ENCODE measurements around the gene IKZF4.
"Not testable (repeated sequence)": the region's sequence is repeated elsewhere in the genome, so short reads cannot be mapped to it uniquely, and the experiment has no call there.

The IKZF4 gene

DNA sequence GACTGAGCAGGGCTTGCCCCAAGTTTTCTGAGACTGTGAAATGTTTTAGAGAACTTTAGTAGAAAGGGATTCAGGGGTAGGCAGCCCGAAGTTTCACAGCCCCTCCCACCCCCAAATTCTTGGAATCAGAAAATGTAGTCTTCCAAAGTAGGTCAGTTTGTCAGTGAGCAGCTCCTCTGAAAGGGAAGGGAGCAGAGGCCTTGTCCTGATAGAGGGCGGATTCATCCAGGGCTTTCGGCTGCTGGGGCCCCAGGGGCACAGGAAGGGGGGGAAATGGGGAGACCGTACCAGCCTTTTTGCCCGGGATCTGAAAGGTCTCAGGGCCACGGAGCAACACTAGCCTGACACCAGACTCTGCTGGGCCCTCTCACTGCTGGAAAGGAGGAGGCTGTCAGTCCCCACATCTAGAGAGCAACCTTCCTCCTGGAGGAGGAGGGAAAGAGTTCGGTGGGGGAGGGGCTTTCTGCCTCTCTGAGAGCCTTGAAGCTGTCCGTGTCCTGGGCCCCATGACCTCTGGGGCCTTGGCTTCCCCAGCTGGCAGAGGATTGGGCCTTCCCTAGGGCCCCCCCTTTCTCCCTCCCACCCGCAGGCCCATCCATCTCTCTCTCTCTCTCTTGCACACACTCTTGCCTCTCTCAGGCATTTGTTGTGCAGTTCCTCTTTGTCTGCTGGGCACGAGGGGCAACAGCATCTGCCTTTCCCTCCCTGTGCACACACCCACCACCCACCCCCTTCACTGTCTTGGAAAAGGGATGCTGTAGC, at the start of gene IKZF4:
Gene IKZF4 (plus strand): TSS at position 621 of the 762 bp plus-strand sequence. CDS start 451 bp downstream, outside the sequence.
- DNase-seq = no peak

DNA sequence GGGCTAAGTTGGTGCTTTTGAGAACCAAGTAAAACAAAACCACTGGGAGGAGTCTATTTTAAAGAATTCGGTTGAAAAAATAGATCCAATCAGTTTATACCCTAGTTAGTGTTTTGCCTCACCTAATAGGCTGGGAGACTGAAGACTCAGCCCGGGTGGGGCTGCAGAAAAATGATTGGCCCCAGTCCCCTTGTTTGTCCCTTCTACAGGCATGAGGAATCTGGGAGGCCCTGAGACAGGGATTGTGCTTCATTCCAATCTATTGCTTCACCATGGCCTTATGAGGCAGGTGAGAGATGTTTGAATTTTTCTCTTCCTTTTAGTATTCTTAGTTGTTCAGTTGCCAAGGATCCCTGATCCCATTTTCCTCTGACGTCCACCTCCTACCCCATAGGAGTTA, 48.8 kb upstream of the IKZF4 start:
- no peak for DNase-seq

DNA sequence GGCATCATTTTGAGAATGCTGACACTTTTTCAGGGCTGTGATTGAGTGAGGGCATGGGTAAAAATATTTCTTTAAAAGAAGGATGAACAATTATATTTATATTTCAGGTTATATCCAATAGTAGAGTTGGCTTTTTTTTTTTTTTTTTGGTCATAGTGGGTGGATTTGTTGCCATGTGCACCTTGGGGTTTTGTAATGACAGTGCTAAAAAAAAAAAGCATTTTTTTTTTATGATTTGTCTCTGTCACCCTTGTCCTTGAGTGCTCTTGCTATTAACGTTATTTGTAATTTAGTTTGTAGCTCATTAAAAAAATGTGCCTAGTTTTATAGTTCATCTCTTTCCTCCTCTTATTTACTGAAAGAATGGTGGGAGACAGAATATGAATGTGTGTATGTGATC, 48.4 kb upstream of the IKZF4 start:
- DNase-seq = no peak

DNA sequence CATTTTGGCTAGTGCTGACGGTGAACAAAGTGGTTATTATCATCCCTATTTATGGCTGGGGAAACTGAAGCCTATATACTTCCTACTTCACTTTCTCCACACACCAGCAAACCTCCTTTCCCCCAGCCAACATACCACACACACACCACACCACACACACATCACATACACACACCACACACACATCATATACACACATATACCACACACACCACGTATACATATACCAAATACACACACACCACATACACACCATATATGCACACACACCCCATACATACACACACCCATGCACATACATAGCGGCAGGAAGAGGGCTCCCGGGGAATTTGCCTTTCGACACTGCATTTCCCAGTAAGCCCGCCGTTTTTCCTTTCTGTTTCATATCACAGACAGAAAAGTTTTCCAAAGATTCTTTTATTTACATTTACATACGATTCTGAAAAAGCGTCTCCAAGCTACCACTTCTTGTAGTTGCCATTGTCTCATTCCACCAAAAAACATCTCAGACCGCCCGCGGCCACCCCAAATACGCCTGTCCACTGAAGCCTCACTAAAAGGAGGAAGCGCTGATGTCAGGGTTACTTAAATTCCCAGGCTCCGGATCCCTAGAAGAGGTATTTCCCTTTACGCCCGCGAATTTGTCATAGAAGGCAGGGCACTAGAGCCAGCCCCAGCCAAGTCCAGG, 47.8 kb upstream of the IKZF4 start:
- DNase-seq = no peak

DNA sequence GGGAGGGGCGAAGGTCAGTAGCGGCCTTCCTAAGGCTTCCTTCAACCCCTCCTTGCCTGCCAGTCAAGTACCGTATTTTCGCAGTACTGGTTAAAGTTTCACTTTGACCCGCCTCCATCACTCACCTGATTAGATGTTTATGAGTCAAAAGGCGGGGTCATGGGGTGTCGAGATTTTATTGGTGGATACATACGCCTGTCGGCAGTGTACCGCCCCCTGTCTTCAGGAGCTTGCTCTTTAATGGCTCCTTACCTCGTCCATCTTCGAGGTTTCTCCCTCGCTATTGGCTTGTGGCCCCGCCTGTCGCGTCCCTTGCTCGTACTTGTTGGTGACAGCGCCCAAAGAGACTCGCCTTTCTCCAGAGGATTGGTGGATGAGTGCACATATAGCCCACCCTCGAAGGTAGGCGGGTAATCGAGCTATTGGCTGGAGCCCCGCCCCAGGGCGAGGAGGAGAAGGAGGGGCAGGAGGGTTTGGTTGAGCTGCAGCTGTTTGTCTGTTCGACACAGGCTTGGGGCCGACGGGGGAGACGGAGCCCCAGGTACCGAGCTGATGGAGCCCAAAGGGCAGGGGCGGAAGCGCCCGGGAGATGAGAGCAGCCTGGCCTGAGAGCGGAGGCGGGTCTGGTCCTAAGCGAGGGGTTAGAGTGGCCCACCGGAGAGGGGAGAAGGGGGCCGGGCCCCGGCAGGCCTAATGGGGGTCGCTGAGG, 47.1 kb upstream of the IKZF4 start, which contains the start of gene RAB5B:
Gene RAB5B (plus strand): TSS at position 480 of the 709 bp plus-strand sequence. CDS start 12,883 bp downstream, outside the sequence.
- DNase-seq = peak; percentile 99

DNA sequence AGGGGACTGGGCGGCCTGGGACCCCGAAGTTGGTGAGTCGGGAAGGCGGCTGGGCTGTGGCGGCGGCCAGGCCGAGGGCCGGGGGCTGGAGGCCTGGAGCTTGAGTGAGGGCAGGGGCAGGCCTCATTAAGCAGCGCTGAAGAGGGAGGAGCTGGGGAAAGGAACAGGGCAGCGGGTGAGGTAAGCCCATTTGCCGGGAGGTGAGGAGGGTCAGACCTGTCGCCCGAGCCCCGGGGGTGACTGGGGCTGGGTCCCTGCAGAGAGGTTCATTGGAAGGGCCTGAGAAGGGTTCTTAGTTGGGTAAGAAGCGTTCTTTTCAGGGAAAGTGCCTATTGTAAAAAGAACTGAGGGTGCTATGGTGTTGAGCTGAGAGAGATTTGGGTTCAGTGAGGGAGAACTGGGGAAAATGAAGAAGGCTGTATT, 46.5 kb upstream of the IKZF4 start:
- DNase-seq = peak; percentile 41

DNA sequence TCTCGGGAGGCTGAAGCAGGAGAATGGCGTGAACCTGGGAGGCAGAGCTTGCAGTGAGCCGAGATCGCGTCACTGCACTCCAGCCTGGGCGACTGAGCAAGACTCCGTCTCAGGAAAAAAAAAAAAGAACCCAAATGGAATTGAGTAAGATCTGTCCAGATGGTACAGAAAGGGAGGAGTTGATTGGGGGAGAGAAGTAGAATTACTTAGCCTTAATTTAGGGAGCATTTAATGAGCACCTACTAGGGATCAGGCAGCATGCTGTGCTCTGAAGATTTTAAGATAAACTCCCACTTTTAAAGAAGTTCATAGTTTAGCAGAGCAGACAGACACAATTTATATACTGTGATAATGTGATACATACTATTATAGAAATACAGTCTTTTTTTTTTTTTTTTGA, 42.5 kb upstream of the IKZF4 start:
- DNase-seq = no peak

DNA sequence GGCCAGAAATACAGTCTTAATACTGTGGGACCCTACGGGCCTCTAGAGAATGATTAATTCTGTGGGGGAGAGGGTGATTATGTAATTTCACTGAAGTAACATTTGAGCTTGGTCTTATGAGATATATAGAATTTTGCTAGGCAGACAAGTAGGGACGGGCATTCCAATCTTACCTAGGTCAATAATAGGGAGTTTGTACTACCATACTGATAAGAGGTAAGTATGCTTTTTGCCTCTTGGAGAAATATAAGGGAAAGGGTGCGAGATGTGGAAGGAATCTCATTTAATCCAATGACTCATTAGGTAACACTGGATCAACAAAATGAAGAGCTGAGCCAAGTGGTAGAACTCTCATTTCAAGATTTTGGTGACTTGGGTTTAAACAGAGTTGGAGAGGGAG, 41.8 kb upstream of the IKZF4 start:
- no peak for DNase-seq

DNA sequence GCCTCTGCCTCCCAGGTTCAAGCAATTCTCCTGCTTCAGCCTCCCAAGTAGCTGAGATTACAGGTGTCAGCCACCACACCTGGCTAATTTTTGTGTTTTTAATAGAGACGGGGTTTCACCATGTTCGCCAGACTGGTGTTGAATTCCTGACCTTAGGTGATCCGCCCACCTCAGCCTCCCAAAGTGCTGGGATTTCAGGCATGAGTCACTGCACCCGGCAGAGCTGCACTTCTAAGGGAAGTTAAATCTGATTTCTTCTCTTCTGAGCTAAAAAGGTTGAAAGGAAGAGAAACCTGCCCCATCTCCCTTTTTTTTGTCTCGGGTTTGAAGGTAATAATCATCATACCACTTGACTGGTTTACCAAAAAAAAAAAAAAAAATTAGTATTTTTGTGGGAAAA, 39.0 kb upstream of the IKZF4 start:
- not testable (repeated sequence) for DNase-seq

DNA sequence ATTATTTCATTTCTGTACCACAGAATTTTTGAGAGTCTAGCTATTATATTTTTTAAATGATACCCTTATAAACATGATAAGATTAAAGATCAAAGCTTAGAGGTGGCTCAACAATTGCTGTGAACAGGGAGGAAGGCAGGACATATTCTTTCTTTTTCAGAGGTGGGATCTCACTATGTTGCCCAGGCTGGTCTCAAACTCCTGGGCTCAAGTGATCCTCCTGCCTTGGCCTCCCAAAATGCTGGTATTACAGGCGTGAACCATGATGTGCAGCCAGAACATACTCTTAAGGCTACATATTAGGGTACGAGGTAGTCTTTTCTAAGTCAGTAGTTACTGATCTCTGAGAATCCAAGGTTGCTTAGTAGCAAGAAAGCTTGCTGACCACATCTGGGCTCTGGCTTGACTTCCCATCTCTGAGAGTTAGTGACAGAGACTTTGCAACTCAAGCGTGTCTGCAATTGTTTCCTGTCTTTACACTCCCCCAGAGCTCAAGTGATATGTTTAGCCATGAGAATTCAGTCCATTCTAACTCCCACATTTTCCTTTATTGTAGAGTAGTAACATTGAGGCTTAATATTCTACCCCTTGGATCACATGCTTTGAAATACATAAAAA, 38.4 kb upstream of the IKZF4 start:
- DNase-seq = no peak

DNA sequence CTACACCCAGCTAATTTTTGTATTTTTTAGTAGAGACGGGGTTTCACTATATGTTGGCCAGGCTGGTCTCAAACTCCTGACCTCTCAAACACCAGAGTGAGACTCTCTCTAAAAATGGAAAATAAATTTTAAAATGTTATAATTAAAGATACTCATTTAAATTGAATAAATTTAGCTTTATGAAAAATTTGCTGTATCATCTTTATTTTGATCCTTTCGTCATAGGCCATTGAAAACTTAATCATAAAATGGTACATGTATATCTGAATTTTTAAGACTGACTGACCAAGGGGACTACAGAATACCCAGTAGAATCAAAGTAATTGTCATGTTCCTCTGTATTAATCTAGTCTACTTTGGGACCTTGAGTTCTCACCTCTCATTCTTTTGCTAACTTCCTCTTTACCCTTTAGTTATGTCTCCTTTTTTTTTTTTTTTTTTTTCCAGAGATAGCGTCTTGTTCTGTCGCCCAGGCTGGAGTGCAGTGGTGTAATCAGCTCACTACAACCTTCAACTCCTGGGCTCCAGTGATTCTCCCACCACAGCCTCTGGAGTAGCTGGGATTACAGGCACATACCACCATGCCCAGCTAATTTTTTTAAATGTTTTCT, 37.5 kb upstream of the IKZF4 start:
- DNase-seq = no peak

DNA sequence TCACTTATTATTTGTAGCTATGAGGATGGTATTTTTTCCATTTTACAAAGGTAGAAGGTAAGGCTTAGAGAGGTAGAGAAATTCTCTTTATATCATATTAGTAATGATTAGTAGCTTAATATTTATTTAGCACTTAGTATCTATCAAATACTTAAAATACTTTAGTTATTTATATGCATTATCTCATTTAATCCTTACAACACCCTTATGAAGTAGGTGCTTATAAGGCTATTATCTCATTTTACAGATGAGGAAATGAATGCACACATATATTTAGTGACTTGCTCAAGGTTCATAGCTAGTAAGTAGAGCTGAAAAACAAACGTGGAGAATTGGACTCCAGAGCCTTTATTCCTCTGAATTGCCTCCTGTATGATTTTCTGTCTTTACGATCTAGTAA, 36.0 kb upstream of the IKZF4 start:
- no peak for DNase-seq

DNA sequence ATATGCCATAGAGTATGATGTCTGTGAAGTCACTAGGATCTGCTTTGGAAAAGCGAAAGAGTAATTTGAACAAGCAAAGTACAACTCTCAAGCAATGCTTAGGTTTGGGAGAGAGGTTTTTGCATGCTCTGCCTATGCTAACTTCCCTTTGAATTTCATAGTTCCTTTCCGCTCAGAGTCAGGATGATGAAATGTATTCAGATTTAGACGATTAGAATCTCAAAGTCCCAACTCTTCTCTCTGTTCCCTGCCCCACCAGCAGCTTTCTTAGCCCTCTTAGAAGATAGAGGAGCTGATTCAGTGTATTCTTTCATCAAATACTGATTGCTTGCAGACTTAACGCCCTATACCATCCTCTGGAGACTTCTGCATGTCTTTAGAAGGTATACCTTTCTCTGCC, 35.5 kb upstream of the IKZF4 start:
- DNase-seq = no peak

DNA sequence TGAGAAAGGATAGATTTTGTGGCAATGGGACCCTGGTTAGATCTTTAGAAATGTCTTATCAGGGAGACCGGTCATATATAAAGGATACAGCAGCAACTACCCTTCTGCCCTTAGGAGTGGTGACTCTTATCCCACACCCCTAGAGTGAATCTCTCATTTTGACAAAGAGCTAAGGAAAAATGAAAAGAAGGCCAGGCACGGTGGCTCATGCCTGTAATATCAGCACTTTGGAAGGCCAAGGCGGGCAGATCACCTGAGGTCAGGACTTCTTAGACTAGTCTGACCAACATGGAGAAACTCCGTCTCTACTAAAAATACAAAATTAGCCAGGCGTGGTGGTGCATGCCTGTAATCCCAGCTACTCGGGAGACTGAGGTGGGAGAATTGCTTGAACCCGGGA, 34.9 kb upstream of the IKZF4 start:
- not testable (repeated sequence) for DNase-seq

DNA sequence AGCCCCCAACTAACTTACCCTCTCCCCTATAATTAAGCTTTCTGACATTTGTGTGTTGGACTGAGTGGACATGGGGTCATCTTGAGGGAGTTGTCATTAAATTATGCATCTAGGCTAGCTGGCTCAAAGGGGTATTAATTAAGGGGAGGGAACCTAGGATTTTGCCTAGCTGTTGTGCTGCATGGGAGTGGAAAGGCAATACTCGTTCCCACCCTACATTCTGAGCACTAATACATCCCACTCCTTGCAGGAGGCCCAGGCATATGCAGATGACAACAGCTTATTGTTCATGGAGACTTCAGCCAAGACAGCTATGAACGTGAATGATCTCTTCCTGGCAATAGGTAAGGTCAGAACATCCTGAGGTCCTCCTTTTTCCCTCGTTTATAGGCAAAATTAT, 29.7 kb upstream of the IKZF4 start:
- no peak for DNase-seq

DNA sequence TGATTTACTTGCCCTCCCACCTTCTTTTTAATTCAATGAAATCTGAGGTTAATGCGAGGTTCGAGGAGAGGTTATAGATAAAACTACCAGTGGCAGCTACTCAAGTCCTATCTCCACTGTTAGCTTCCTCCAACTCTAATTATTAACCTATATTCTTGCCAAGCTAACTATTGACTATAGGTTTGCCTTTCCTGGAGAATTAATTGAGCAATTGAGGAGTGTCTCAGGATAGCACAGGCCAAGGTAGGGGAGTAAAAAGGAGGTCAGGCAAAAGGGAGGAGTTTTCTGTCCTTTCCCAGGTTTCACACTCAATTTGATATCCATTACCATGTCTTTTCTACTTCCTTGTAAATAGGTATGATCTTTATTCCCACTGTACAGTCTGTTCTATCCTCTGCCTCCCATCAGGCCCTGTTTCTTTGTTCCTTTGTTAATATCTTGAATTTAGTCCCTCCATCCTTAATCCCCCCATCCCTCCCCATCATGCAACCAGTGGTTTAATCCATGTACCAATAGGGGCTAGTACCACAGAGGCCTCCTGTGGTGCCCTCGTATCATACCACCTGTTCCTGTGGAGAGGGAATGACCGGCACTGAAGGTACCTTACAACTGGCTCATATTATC, 27.5 kb upstream of the IKZF4 start:
- no peak for DNase-seq

DNA sequence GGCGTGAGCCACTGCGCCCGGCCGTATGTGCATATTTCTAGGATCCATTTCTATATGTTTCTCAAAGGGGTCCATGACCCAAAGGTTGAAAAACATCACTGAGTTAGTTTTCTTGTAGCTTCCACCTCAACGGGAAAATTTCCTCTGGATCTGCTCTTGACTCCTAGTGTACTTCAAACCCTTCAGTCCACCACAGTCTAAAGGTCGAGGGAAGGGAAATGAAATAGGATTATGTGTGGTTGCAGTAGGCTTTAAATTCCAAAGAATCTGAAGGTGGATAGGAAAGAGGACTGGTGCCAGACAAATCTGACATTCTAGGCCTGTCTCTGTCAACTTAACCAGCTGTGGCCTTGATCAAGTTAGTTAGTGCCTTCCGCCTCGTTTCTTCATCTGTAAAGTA, 25.5 kb upstream of the IKZF4 start:
- DNase-seq = no peak

DNA sequence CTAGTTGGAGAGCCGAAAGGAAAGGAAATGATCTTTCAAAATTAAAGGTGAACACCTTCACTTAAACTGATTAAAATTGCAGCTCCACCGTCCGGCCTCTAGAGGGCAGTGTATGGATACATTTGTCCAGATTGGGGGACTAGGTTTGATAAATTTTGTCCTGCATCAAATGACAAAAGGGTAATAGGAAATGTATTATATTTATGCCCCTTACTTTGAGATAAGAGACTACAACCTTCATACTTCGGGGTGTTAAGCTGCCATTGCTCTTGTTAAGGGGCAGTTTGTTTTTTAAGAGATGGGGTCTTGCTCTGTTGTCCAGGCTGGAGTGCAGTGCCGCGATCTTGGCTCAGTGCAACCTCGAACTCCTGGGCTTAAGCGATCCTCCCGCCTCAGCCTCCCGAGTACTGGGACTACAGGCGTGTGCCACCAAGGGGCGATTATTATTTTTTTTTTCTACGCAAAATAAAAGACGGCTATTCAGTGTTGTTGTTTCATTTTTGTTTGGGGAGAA, 24.6 kb upstream of the IKZF4 start:
- DNase-seq = peak; percentile 57

DNA sequence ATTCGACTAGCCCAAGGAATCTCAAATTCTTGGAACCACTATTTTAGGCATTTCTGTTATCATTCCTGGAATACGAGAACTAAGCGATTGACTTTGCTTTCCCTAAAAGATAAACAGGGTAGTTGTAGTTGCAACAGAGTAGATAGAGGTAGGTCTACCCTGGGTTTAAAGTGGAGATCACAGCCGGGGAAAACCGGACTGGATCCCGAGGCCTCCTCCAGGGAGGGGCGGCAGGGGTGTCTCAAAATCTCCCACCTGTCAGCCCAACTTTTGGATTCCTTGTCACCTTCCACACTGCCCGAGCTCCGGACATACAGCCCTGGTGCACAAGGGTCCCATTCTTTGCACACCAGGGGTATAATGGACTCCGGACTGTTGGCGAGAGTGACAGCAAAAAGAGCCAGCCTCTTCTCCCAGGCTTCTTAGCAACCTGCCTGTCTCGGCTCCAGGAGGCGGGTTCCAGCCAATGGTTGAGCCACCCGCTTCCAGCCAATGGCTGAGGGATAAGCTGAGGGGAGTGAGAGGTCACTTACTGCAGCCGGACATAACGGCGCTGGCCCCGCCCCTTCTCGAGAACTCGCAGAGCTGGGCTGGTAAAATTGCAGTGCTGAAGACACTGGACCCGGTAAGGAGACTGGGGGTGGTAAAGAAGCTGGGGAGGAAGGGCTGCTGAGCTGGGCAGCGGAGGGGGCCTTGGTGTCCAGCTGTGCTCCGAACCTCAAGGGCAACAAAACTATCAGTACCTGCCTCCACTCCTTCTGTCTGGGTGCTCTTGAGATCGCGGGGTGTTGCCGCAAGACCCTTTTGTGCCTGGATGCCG, 23.9 kb upstream of the IKZF4 start, which contains the start of gene SUOX:
Gene SUOX (plus strand): TSS at position 562 of the 820 bp plus-strand sequence. CDS start 4,946 bp downstream, outside the sequence.
- peak; percentile 52 for DNase-seq

DNA sequence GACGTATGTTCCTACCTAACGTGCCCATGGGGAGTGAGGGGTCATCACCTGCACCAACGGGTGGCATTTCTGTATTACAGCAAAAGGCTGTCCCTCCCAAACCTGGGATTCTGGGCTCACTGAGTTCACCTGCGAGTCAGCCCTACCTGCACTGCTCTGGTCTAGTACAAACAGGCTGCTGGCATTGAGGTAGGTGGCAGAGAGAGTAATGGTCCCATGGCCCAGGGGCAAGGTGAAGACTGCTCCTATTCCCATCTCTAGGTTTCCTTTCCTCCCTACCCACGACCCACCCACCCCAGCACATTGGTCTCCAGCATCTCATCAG, 23.3 kb upstream of the IKZF4 start:
- DNase-seq = no peak

DNA sequence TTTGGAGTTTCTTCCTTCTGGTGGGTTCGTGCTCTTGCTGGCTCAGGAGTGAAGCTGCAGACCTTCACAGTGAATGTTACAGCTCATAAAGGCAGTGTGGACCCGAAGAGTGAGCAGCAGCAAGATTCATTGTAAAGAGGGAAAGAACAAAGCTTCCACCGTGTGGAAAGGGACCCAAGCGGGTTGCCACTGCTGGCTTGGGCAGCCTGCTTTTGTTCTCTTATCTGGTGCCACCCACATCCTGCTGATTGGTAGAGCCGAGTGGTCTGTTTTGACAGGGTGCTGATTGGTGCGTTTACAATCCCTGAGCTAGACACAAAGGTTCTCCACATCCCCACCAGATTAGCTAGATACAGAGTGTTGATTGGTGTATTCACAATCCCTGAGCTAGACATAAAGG, 21.3 kb upstream of the IKZF4 start:
- DNase-seq = not testable (repeated sequence)
